H1 (cell line): ENCODE measurements around the gene GRK6. TPM values are rescaled to one million over a fixed set of nuclear protein-coding genes. Genes with fewer than 3 reads are reported as not detected.

Source experiments
- BACH1 ChIP-seq: IDR thresholded peaks from 2 replicates; pipeline ENCODE4 v1.6.1; 2012; ENCODE audit warnings: low read length, improper control_type of control experiment
- JUN ChIP-seq: IDR thresholded peaks from 2 replicates; pipeline ENCODE4 v1.6.1; 2011; ENCODE audit warnings: low read depth, mild to moderate bottlenecking, improper control_type of control experiment, low read length
- MAFK ChIP-seq: IDR thresholded peaks from 2 replicates; pipeline ENCODE4 v1.6.1; 2012; ENCODE audit warnings: low read depth, mild to moderate bottlenecking, improper control_type of control experiment, low read length
- ZNF274 ChIP-seq: IDR thresholded peaks from 2 replicates; pipeline ENCODE4 v1.7.0; 2012; ENCODE audit warnings: low read length, borderline replicate concordance; ENCODE audit errors: extremely low read depth
- polyA plus RNA-seq, 7 experiments: library from polyadenylated mRNA; depleted of rRNA in 3 of 7; stranded (reverse) in 5 of 7; unstranded in 2 of 7; fragments of >200 nt in 5 of 7; fragments of 200-250 nt in 2 of 7; gene quantifications; 1 replicate in 5 of 7; 2 replicates in 1 of 7; 4 replicates in 1 of 7; pipeline versions ENCODE4 v1.2.1 to v1.2.3, GENCODE V29; 2011 to 2013; ENCODE audit warnings: missing spikeins in 2 of 7, mixed read lengths in 2 of 7
- total RNA-seq: library from RNA; stranded (reverse); fragmentation: NEBNext Ultra II Directional; extraction: Animal tissue kit (Norgen Biotek cat#: 25700); gene quantifications from 2 replicates; pipeline ENCODE4 v1.2.1, GENCODE V29; 2021

Gene GRK6
- total and polyA plus RNA-seq, 2 of the 8 experiments (the other 6 are each of a cell fraction or from before 2014, with no cell fraction given): 31.8 to 57.8 TPM

- TF ChIP-seq MAFK (no peak), ZNF274 (no peak), BACH1 (peak; percentile 53; the same call in 1 of the 2 replicates), JUN (no peak)
Measured at GRCh38 chr5:177455036-177455660, 28.7 kb downstream of the GRK6 start (continued).
